ENCODE data around the gene IFT88.
A peak's percentile ranks its signal among the peaks of the same experiment; 100 is the strongest.

The IFT88 gene

DNA sequence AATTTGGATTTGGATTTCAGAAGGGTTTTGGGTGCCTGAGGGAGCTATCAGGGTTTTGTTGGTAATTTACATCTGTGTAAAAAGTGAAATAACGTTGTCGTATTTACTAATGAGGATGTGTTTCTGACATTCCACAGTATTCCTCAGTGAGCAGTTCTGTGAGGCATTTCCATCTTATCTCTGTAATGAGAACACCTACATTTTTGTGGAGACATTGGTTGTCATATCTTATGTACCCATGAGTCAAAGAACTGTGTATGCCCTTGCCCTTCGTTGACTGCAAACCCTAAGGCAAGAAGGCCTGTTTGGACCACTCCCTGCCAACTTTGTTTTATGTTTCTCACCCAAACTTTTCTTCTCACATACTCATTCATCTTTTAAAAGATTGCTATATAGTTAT is 122.3 kb downstream of the IFT88 start:
- DNase-seq = no peak

- no peak for DNase-seq
Observed at GRCh38 chr13:20691616-20692015, 124.7 kb downstream of the IFT88 start.

DNA sequence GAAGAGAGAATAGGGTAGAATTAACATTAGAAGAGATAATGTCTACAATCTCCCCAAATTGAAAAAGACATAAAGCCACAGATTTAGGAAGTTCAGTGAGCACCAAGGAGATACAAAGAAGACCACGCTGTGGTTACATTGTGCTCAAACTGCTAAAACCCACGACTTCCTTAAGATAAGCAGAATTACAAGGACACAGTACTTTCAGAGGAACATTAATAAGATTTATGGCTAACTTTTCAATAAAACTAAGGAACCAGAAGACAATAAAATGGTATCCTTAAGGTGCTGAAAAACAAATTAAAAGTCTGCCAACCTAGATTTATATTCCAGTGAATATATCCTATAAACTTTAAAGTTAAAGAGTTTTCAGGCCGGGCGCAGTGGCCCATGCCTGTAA is 129.1 kb downstream of the IFT88 start:
- DNase-seq = no peak

DNA sequence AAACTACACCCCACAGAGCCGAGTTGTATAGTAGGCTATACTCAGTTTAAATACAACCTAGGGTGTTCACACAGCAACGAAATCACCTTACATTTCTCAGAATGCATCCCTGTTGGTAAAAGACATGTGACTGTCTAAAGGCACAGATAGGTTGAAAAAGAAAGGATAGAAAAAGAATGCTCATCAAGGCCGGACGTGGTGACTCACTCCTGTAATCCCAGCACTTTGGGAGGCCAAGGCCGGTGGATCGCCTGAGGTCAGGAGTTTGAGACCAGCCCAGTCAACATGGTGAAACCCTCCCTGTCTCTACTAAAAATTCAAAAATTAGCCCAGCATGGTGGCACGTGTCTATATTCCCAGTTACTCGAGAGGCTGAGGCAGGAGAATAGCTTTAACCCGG is 132.8 kb downstream of the IFT88 start:
- no peak for DNase-seq

DNA sequence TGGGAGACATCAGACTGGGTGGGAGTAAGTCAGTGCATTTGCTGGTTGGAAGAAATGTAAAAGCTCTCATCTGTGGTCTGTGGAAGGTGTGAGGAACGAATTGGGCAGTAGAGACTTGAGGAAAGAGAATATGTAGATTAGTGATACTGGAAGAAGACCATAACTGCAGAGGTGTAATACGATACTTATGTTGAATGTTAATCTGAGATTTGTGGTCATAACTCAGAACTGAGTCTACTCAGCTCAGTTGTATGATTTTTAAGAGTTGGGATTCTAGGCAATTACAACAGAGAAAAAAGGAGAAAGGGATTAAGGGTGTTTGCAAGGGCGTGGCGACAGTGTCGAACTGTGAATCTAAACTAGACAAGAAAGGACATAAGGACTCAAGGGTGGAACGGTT is 133.3 kb downstream of the IFT88 start:
- no peak for DNase-seq

- DNase-seq = no peak
Observed at GRCh38 chr13:20701461-20701860, 134.5 kb downstream of the IFT88 start.

DNA sequence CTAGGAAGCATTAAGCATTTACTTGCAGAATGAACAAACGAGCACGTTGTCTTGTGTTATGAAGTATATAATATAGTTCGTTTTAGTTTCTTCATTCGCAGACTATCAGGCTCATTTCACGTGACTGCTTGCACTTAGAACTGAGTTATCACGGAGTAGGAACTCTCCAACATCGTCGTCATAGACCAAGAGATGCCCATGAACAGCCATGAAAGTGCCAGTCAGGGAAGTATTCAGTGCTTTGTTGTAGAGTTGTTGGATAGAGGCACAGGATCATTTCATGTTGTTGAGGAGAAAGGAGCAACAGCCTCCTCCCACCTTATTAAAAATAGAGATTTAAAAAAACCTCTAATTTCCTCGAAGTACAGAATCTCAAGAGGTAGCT is 135.6 kb downstream of the IFT88 start:
- DNase-seq = no peak

DNA sequence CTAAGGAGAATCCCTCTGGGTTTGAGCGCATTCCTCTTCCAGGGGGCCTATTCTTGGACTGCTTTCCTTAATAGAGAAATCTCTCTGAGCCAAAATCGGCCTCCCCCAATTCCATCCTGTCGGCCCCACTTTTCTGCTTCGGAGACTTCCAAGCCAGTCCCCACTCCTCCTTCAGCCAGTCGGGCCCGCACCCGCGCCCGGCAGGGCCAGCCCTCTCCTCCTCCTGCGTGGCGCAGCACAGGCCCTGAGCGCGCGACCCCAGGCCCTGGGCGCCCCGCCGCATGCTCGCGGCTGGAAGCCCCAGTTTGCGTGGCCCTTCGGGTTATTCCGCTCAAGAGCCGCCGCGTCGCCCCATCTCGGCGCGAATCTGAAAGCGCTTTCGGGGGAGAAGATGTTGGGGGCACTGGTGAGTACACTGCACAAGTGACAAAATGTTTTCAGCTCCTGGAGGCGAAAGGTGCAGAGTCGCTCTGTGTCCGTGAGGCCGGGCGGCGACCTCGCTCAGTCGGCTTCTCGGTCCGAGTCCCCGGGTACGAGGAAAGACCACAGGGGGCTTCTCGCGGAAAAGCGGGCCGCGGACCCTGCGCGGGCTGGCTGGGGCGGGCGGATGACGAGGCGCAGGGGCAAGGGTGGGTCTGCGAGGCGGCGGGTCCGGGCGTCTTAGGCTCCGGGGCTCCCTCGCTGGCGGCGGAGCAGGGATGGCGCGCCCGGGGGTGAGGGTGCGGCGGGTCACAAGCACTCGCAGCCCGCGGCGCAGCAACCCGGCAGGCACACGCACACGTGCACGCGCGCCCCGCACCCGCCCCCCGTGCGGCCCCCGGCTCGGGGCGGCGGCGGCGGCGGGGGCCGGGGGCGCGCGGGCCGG is 136.2 kb downstream of the IFT88 start, which contains the start of gene IL17D:
TSS of gene IL17D (plus strand) at position 785 of the 865 bp plus-strand sequence. CDS start 303 bp downstream, outside the sequence.
- peak; percentile 86 for DNase-seq

DNA sequence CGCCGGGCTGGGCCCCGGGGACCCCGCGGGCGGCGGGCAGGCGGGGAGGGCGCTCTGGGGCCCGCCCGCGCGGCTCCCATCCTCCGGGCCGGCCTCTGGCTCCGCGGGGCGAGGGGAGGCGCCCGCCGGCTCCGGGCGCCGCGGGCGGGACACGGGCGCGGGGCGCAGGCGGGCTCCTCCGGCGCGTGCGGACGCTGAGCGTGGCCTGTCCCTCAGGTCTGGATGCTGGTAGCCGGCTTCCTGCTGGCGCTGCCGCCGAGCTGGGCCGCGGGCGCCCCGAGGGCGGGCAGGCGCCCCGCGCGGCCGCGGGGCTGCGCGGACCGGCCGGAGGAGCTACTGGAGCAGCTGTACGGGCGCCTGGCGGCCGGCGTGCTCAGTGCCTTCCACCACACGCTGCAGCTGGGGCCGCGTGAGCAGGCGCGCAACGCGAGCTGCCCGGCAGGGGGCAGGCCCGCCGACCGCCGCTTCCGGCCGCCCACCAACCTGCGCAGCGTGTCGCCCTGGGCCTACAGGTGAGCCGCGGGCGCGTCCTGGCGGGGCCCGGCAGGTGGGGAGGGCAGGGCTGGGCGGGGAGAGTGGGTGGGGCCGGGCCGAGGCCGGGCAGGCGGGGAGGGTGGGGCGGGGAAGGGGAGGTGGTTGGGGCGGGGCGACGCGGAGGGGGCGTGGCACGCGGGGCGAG is 137.0 kb downstream of the IFT88 start:
- peak; percentile 58 for DNase-seq

- DNase-seq = peak; percentile 43
Observed at GRCh38 chr13:20704459-20705069, 137.6 kb downstream of the IFT88 start.

GRCh38 chr13:20706661-20707060 is 139.7 kb downstream of the IFT88 start:
- no peak for DNase-seq

GRCh38 chr13:20708216-20708615 is 141.3 kb downstream of the IFT88 start:
- DNase-seq = no peak

DNA sequence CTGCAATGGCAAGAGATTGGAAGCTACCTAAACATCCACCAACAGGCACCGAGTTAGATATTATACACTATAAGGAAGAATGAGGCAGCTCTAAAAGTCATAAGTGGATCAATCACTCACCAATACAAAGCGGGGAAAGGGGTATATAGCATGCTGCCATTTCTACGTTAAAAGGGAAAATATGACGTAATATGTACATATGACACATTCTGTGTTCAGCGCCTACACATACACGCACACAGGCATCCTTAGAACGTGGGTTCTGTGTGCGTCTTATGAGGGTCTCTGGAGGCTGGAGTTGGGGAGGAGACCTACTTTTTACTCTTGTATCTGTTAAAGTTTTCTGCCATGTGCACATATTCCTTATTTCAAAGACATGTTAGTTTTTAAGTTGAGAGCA is 142.4 kb downstream of the IFT88 start:
- DNase-seq = no peak

- DNase-seq = no peak
Observed at GRCh38 chr13:20709782-20710181, 142.8 kb downstream of the IFT88 start.

GRCh38 chr13:20711301-20712044 is 144.5 kb downstream of the IFT88 start:
- no peak for DNase-seq

DNA sequence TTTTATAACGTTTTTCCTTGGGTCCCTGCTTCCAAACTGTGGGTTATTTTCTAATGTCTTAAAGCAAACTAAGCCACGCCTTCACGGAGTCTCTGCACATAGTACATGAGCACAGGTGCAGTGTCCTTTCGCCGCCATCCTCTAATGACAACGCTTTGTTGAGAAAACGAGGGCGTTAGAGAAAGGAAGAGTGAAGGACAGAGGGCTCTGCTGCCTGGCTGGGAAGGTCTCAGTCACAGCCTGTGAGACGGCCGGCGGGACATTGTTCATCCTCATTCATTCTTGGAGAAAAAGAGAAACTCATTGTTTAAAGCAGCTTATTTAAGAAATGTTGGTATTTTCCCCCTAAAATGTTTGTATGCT is 146.0 kb downstream of the IFT88 start:
- no peak for DNase-seq

DNA sequence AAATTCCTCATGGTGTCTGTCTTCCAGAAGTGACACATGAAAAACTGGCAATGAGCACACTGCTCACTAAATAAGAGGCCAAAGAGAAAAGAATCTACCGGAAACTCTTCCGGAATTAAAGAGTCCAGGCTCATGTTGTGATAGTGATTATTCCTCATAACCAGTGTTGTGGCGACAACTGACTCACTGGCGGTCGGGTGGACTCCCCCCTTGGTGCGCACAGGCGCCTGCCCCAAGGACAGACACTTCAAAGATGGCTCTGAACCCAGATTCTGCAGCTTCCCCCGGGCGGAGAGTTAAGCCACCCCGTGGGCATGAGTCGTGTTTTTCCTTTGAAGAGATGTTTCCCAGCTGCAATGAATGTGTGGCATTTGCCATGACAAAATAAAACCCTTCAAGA is 146.8 kb downstream of the IFT88 start:
- DNase-seq = no peak

- DNase-seq = no peak
Observed at GRCh38 chr13:20714161-20714560, 147.2 kb downstream of the IFT88 start.

DNA sequence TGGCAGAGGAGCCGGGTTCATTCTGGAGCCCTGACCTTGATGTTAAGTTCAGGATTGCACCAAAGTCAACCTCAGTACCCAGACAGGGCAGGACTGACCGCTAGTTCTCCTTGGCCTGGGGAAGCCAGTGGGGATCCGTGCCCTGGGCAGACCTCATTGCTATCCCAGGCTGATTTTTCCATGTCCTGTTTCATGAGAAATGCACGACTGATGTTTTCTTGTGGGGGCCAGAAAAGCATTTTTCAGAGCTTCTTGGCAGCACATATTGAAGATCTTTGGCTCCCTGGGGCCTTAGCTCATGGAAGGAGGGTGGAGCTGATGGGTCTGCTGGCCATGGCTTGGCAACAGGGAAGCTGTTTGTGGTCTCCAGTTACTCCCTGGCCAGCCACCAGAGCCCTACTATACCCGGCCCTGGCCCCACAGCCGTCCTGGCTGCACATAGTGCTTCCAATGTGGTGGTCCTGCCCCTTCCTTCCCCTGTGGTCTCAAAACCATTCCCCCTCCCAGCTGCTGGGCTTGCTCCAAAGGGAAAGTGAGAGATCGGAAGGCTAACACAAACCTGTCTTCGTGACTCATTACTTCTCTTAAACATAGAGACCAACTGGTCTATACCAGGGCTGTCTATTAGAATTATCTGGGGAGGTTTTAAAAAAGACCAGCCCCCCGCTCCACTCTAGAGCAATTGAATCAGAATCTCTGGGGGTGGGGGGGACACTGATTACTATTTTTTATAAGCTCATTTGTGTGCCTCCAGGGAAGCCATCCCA is 147.8 kb downstream of the IFT88 start:
- DNase-seq = no peak

GRCh38 chr13:20715330-20715712 is 148.4 kb downstream of the IFT88 start:
- DNase-seq = no peak

- DNase-seq = no peak
Observed at GRCh38 chr13:20716951-20717350, 150.0 kb downstream of the IFT88 start.

Measured in right kidney (tissue), 1 donor.